Activated CD8-positive, alpha-beta memory T cell treated with anti-CD3 and anti-CD28 coated beads, Interleukin-2, amount 50 U/mL, for 48 hours (primary cell): ENCODE measurements around the gene HPN.
"Not testable (repeated sequence)": the region's sequence is repeated elsewhere in the genome, so short reads cannot be mapped to it uniquely, and the experiment has no call there.

Experiments
- DNase-seq: peaks from one replicate; pipeline ENCODE4 v3.0.0-alpha.2; 2020

Gene HPN

DNA sequence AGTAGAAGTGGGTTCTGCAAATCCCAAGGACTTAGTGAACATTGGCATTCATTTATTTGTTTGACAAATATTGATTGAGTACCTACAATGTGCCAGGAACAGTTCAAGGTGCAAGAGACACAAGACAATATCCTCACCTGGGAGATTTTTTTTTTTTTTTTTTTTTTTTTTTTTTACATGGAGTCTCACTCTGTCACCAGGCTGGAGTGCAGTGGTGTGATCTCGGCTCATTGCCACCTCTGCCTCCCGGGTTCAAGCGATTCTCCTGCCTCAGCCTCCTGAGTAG lies 13.0 kb upstream of the HPN start:
- DNase-seq = not testable (repeated sequence)

DNA sequence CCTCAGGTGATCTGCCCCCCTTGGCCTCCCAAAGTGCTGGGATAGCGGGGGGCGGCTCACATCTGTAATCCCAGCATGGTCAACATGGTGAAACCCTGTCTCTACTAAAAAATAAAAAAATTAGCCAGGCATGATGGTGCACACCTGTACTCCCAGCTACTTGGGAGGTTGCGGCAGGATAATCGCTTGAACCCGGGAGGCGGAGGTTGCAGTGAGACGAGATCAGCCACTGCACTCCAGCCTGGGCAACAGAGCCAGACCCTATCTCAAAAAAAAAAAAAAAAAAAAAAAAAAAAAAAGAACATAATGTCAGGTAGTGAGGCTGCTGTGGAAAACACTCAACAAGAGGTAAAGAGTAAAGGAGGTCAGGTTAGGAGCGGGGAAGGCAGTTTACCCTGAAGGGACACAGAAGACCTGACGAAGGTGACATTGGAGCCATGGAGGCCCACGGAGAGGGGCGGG lies 12.2 kb upstream of the HPN start:
- DNase-seq = not testable (repeated sequence)

DNA sequence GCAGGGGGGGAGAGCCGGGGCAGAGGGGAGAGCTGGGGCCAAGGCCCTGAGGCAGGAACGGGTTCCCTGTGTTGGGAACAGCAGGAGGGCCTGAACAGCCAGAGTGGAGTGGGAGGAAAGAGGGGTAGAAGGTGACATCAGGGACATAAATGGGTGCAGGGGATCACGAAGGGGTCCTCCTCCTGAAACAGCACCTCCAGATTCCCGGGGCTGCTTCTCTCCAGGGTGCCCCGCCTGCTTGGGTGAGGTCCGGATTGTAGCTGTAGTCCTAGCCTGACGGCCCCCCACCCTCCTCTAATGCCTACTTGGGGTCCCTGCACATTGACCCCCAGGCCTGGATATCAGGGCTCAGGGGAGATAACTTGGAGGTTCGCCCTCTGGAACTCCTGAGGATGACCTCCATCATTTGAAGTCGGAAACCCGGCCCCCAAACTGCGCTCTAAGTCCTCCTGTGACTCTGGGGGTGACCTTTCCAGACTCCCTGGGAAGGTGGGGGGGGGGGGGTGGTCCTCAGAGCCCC lies 11.7 kb upstream of the HPN start:
- peak; percentile 68 for DNase-seq

DNA sequence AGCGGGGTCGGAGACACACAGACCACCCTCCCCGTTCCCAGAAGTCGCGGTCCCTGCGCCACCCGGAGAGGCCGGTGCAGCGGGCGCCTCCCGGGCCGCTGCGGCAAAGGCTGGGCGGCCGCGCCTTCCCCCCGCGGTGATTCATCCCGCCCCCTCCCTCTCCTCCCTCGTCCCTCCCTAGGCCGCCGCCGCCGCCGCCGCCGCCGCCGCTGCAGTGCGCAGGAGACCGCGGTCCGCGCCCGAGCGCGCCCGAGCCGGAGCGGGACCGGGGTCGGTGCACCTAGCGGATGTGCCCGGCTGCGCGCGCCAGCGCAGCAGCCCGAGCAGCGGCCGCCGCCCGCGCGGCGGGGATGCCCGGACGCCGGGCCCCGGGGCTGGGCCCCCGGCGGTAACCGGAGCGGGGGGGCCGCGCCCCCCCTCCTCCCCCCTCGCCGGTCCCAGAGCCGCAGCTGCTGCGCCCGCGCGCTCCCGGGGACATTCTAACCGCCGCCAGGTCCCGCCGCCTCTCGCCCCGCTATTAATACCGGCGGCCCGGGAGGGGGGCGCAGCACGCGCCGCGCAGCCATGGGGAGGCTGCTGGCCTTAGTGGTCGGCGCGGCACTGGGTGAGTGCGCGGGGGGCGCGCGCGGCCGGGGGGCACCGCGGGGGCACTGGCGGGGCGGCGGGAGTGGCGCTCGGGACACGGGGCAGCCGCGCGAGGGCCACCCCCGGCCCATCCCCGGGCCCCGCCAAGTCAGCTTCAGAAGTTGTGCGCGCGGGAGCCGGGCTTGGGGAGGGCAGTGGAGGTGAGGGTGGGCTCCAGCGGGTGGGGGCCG lies 11.1 kb upstream of the HPN start, which contains the start of gene SCN1B:
SCN1B (plus strand) TSS at position 214 of the 815 bp plus-strand sequence; CDS start at position 565, 351 bp downstream.
- peak; percentile 87 for DNase-seq

DNA sequence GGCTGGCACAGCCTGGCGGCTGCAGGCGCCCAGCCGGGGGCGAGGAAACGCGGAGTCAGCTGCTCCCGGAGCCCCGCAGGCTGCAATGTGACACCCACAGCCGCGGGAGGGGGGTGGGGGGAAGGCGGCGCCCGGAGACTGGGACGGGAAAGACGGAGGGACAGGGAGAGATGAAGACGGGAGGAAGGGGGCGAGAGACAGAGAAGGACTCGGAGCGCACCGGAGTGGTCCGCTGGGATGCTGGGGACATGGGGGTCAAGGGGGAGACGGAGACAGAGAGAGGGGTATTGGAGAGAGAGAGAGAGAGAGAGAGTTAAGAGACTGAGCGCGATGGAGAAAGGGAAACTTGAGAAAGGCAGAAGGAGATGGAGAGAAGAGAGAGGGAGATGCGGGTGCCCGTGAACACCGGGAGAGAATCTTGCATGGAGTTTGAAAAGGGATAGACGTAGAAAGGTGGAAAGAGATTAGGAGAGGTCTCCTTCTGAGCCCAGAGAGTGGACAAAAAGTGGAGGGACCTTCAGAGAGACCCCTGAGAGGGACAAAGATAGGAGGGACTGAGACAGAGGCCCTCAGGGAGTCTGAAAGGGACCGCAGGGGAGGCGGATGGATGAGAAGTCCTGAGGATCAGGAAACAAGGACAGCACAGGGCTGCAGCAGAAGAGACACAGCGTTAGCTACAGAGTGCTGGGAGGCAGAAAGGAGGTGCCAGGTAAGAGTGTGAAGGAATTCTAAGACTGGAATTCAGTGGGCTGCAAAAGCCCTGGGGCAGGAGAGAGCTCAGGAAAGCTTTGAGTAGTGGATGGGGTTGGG lies 10.2 kb upstream of the HPN start:
- DNase-seq = no peak

DNA sequence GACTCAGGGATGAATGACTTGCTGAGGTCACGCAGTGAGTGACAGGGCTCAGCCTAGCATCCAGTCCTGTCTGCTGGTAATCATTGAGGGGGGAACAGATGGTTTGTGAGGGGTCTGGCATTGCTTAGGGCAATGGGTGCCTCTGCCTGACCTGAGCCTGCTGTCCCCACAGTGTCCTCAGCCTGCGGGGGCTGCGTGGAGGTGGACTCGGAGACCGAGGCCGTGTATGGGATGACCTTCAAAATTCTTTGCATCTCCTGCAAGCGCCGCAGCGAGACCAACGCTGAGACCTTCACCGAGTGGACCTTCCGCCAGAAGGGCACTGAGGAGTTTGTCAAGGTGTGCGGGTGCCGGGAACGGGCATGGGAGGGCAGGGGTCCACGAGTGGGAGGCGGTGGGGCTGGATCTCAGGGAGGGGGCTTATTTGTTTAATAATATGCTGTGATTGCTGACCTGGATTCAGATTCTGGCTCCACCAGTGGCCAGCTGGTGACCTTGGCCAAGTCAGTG lies 9.1 kb upstream of the HPN start:
- DNase-seq = no peak

DNA sequence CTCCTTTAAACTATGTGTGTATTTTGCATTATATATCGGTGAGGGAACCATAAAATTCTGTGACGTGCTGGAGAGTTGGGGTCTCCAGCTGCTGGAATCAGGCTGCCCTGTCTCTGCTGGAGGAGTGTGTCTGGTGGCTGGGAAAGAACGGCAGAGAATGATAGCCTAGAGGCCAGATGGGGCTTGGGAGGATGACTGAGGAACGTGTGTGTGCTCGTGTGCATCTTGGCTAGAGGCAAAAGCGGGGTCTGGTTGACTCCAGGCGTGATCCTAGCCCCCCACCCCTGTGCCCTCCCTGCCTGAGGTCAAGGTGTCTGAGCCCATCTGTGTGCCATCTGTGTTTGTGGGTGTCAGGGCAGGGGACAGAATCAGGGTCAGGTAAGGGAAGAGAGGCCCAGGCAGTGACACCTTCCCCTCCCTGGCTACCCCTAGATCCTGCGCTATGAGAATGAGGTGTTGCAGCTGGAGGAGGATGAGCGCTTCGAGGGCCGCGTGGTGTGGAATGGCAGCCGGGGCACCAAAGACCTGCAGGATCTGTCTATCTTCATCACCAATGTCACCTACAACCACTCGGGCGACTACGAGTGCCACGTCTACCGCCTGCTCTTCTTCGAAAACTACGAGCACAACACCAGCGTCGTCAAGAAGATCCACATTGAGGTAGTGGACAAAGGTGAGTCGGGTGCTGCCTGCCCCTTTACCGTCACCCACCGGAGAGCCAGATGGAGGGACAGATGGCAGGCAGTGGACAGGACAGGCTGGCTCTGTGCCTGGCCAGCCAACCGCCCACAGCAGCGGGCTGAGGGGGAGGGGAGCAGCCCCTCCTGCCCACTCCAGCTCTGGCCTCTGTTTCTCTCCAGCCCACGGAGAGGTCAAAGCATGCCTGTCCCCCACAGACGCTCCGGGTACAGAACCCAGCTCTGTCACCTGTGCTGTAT lies 8.2 kb upstream of the HPN start:
- DNase-seq = no peak

DNA sequence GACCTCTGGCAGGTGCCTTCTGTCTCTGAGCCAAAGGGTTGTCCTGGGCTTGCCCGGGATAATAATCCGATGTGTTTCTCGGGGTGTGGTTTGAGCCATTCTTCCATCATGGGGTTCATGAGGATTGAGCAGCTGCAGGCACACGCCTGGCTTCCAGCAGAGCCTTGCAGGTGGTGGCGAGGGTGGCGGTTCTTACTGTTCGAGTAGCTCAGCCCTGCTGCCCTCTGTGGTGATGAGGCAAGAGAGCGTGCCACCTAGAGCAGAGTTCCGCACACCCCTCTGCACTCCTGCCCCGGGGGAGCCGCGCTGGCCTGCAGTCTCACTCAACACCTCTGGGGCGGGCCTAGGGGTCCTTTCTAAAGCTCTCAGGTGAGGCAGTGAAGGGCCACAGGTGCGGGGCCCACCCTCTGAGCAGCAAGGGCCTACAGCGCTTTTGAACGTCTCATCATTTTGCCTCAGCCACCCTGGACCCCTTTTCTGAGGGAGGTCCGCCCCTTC lies 7.5 kb upstream of the HPN start:
- no peak for DNase-seq

DNA sequence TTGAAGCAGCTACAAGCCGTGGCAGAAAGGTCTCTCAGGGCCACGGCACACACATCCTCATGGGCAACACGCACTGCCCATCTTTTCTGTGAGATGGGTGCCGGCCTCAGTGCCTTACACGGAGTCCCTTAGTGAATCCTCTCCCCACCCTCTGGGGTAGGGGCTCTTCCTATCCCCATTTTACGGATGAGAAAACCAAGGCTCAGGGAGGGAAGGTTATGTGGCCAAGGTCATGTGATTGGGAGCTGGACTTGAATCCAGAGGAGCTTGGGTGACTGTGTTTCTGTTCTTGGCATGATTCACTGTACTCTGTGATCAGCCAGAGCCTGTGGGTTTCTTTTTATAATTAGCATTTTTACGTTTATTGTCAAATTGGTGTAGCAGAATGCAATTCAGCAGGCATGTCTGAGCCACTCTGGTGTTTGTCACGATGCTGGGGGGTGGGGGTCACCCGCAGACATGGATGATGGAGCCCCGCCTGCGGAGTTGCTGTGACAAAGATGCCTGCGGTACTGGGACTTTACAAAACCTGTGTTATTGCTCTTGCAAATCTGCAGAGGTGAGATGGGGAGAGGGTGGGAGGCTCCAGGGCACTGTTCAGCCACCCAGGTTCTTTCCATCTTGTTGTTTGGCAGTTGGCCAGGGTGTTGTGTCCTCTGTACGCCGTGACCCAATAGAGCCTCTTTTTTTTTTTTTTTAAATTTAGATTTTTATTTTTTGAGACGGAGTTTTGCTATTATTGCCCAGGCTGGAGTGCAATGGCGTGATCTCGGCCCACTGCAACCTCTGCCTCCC lies 6.7 kb upstream of the HPN start:
- DNase-seq = no peak

DNA sequence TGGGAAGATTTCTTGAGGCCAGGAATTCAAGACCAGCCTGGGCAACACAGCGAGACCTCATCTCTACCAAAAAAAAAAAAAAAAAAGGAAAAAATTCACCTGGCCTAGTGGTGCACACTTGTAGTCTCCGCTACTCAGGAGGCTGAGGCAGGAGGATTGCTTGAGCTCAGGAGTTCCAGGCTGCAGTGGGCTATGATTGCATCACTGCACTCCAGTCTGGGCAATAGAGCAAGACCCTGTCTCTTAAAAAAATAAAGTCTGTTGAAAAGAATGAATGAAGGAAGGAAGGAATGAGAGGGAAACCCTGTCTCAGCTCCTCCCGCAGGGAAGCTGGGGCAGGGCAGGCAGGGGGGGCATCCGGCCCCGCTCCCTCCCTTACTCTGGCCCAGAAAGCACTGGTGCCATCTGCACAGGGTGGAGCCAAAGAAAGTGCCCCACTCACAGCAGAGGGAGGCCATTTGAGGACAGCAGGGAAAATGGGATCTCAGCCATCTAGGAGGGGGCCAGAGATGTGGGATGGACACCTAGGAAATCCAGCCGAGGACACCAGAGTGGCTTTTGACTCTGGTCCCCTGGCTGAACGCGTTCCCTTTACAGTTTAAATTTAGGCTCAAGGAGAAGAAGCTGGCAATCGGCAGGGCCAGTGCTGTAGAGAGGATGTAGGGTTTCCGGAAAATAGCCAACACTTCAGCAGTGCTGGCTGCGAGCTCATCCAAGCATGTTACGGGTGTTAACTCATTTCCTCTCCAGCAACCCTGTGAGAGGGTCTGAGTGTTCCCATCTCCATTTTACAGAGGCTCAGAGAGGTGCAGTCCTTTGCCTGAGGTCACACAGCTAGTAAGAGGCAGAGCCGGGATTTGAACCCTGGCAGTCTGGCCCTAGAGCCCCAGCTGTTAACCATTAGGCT lies 3.6 kb upstream of the HPN start:
- DNase-seq = no peak

DNA sequence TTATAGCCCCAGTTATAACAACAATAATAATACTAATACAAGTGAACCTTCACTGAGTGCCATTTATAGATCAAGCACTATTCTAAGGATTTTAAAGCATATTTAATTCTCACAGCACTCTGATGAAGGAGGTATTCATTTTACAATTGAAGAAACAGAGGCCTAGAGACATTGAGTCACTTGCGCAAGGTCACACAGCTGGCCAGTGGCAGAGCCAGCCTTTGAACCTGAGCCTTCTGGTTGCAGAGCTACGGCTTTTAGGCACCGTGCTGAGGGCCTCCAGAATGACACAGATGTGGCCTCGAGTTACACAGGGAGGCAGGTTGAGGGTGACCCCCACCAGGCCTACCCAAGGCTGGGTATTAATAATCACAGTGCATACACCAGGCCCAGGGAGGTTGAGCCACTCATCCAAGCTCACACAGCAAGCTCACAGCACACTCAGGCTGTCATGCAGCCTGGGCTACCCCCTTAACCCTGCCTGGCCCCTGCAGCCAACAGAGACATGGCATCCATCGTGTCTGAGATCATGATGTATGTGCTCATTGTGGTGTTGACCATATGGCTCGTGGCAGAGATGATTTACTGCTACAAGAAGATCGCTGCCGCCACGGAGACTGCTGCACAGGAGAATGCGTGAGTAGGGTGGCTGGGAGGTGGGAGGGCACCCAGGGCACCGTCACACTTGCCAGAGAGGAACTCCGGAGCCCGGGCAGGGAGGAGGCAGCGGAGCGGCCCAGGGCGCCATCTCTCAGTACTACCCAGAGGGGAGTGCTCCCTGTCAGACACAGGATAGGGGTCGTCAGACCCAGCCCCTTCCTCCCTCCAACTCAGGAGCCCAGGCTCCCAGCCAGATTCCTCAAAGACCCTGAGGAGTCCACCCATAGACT lies 2.7 kb upstream of the HPN start:
- DNase-seq = no peak

DNA sequence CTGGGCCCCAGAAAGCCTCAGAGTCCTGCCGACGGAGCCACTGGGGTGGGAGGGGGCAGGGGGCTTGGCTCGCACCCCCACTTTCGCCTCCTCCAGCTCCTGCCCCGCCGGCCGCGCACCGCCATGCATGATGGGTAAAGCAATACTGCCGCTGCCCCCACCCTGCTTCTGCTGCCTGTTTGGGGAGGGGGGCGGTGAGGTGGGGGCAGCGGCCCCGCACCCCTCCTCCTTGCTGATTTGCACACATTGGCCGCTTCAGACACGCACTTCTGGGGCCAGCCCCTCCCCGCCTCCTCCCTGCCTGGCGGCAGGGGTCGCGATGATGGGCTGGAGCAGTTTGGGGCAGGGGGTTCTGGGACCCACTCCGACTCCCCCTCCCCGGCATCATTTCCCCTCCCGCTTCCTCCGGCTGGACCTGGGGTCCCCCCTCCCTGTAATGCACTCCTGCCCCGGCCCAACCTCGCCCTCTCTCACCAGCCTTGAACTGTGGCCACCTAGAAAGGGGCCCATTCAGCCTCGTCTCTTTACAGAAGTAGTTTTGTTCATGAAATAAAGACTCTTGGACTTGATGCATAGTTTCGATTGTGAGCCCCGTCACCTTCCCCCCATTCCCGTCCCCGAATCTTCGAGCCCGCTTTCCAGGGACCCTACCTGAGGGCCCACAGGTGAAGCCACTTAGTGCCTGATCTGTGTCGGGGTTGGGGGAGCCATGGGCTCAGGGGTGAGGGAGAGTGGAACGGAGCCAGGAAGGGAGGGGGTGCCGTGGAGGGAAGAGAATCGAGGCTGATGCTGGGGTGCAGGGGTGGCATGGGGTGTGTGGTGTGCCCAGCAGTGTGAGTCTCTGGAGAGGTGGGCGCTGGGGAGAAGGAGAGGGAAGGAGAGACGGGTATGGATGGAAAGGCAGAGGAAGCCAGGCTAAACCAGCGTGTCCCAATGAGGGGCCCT lies 1.4 kb upstream of the HPN start:
- DNase-seq = no peak

DNA sequence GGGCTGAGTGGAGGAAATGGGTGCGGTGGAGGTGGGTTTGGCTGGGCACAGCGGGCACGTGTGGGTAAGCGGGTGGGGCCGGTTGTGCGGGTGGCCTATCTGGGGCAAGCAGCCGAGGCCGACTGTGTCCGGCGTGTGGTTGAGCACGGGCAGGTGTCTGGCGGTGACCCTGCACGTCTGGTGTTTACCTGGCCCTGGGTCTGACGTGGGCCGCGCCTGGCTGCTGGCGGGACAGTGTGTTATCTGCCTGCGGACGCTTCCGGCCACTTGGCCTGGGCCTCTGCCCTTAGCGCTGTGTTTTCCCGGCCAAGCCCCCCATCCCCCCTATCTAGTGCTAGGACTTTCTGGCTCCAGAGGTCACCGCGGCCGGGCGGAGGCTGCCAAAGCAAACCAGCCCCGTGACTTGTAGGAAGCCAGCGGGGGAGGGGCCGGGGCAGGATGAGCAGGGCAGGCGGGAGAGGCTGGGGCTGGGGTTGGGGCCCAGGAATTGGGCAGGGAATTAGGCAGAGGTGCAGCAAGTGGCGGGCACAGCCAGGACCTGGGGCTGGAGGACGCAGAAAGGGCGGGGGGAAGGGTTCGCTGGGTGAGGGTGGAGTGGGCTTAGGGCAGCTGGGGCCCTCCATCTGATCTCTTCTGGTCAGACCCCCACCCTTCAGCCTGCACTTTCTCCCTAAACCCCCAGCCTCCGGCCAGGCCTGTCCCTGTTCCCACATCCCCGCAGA lies 534 bp upstream of the HPN start:
- DNase-seq = no peak

DNA sequence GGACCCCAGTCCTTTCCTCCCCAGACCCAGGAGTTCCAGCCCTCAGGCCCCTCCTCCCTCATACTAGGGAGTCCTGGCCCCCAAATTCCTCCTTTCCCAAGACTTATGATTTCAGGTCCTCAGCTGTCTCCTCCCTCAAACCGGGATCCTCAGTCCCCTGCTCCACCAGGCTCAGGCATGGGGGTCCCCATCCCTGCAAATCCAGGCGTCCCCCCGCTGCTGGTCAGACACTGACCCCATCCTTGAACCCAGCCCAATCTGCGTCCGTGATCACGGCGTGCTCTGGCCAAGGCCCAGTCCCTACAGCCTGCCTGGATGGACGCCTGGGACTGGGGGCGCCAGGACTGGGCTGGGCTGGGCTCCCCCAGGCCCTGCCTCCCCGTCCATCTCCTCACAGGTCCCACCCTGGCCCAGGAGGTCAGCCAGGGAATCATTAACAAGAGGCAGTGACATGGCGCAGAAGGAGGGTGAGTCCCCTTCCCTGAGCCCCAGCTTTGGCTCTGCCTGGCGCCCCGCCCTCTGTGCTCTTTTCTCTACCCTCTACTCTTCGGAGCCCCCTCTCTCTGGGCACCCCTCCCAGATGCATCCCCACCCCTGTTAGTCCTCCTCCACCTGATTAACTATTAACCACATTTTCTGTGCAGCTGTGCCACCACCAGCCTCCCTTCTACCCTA lies 672 bp downstream of the HPN start:
- DNase-seq = no peak

DNA sequence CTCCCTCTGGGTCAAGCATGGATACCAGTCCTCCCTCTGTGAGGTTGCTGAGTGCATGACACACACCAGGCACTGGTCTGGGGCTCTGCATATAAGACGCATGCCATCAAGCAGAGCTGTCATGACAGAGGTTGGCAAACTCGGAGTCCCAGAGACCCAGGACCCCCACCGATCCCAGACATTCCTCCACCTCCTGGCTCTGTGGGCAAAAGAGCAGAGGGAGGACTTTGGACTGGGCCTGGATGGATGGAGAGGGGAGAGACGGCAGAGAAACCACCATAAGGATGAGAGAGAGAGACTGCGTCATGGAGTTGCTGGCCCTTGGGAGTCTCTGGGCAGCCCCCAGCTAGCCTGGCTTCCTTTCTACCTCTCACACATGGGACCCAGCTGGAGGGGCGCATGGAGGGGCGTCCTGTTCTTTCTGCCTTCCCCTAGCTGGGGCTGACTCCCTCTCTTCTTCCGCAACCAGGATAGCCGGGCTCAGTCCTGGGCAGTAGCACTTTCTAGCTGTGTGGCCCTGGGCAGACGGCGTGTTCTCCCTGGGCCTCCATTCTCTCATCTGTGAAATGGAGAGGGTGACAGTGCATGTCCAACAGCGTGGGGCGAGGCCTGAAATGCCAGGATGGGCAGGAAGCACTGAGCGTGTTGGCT lies 1.6 kb downstream of the HPN start:
- peak; percentile 49 for DNase-seq

DNA sequence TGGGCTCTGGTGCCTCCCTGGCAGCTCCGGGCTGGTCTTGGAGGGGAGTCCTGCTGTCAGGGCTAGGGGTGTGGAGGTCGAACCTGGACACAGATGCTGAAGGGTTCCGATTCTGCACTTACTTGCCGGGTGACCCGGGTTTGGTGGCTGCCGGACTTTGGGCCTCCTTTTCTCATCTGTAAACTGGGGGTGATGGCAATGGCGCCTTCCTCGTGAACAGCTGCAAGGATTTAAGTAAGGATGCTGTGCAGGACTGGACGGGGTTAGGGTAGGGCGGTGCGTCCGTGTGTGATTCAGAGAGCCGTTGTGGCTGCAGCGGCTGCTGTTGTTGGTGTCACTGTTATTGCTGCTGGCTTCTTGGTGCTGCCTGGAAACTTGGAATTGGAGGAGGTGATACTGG lies 2.4 kb downstream of the HPN start:
- DNase-seq = peak; percentile 51
